Gastrocnemius medialis (tissue), 4 donors: ENCODE measurements around the gene SV2C. TPM values are rescaled to one million over a fixed set of nuclear protein-coding genes. Genes with fewer than 3 reads are reported as not detected.
"Not testable (repeated sequence)": the region's sequence is repeated elsewhere in the genome, so short reads cannot be mapped to it uniquely, and the experiment has no call there.

Experiments
- ATAC-seq, 2 donors: fragments of 150-250 bp; one replicate each; pipeline ENCODE4 v1.9.1; 2016
- DNase-seq, 2 donors: peaks; one replicate each; pipeline ENCODE4 v3.0.0-alpha.2; 2019
- H3K27ac ChIP-seq, 4 donors: fragments of 200-600 bp; sonication (generic); 1 replicate in 1 of 4; 2 replicates in 3 of 4; pipeline ENCODE4 v1.5.1; 2016 to 2018; ENCODE audit warnings: mild to moderate bottlenecking in 2 of 4, moderate library complexity in 1 of 4
- H3K27me3 ChIP-seq, 3 donors: fragments of 200-600 bp; sonication (generic) in 2 of 3; 1 replicate in 1 of 3; 2 replicates in 2 of 3; pipeline versions ENCODE4 v1.5.1 to v1.6.0; 2016 to 2019; ENCODE audit warnings: mild to moderate bottlenecking in 1 of 3, moderate library complexity in 1 of 3
- H3K36me3 ChIP-seq, 2 donors: fragments of 200-600 bp; sonication (generic) in 1 of 2; one replicate each; pipeline ENCODE4 v1.5.1; 2017 to 2018
- H3K4me1 ChIP-seq, 2 donors: fragments of 200-600 bp; sonication (generic) in 1 of 2; one replicate each; pipeline ENCODE4 v1.5.1; 2016 to 2017; ENCODE audit warnings: mild to moderate bottlenecking in 2 of 2
- H3K4me3 ChIP-seq, 4 donors: fragments of 200-600 bp; sonication (generic) in 3 of 4; 1 replicate in 1 of 4; 2 replicates in 3 of 4; pipeline ENCODE4 v1.5.1; 2016 to 2019; ENCODE audit warnings: mild to moderate bottlenecking in 2 of 4
- H3K9me3 ChIP-seq, 3 donors: fragments of 200-600 bp; sonication (generic) in 2 of 3; 1 replicate in 1 of 3; 2 replicates in 2 of 3; pipeline ENCODE4 v1.5.1; 2016 to 2019
- CTCF ChIP-seq, 5 experiments: fragments of 450-650 bp in 3 of 5; fragments of 200-600 bp in 2 of 5; sonication (generic) in 2 of 5; IDR thresholded peaks in 4 of 5; conservative IDR thresholded peaks in 1 of 5; 1 replicate in 4 of 5; 2 replicates in 1 of 5; pipeline ENCODE4 v1.5.1; 2016 to 2019; ENCODE audit warnings: antibody characterized with exemption in 5 of 5, mild to moderate bottlenecking in 3 of 5, moderate library complexity in 3 of 5
- POLR2A ChIP-seq, 2 donors: fragments of 450-650 bp; IDR thresholded peaks; one replicate each; pipeline ENCODE4 v1.6.1; 2017; ENCODE audit warnings: antibody characterized with exemption in 2 of 2, mild to moderate bottlenecking in 2 of 2, moderate library complexity in 2 of 2
- in situ Hi-C, 4 donors: fragments of 200-750 bp; cut with MboI; loops; one replicate each; pipeline versions ENCODE4 v1.15.0 to v1.8.0; 2017; ENCODE audit warnings: low sequenced_read_pairs in 4 of 4
- intact Hi-C: fragments of 100-400 bp; cut with DNase I; formaldehyde crosslinking; loops from one replicate; pipeline ENCODE4 v1.15.1; 2023; ENCODE audit warnings: low total_unique reads
- total RNA-seq, 4 donors: library from RNA; depleted of rRNA; stranded (reverse); fragments of >200 nt; gene quantifications; one replicate each; pipeline versions ENCODE4 v1.1.0 to v1.2.3, GENCODE V29; 2016

SV2C gene
- total RNA-seq, 4 donors from 2014 or later, result not detected

DNA sequence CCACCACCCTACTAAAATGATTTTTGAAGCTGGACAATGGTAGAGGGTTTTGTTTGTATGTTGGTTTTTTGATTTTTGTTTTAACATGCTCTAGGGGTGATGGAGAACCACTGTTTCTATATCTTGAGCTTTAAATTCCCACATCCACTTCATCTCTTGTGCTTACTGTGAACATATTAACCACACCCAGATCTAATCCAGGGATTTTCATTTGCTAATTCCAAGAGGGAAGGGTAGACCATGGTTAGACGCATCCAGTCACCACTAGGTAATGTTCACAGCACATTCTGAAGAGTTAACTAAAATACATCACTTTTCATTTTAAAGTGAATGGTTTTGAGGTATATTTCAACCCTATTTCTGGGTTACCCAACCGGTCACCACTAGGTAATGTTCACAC, 283.4 kb downstream of the SV2C start:
- intact Hi-C loops, result no loop called here
- ATAC-seq (no peak), DNase-seq (no peak)
- Histone ChIP-seq H3K27me3 (no peaks in the 10 kb centered on the region), H3K27ac (no peak overlapping the region), H3K4me1 (no peaks in the 10 kb centered on the region), H3K4me3 (no peak overlapping the region), H3K9me3 (no peaks in the 10 kb centered on the region), H3K36me3 (no peaks in the 10 kb centered on the region)
- in situ Hi-C loops, result no loop called here
- no peak for TF ChIP-seq POLR2A (IDR thresholded peaks at IDR 0.05)
- no peak for TF ChIP-seq CTCF (IDR thresholded peaks at IDR 0.05 in 4 of 5, conservative IDR thresholded peaks at IDR 0.05 in 1 of 5)

GRCh38 chr5:76367623-76368371, 284.6 kb downstream of the SV2C start:
- no peaks in the 10 kb centered on the region for H3K9me3 ChIP-seq
- H3K36me3 ChIP-seq, result no peaks in the 10 kb centered on the region
- intact Hi-C loops (no loop called here), in situ Hi-C loops (no loop called here)
- H3K27ac ChIP-seq, result no peak overlapping the region
- ATAC-seq (no peak), DNase-seq (no peak)
- TF ChIP-seq POLR2A (IDR thresholded peaks at IDR 0.05) (no peak), CTCF (IDR thresholded peaks at IDR 0.05 in 4 of 5, conservative IDR thresholded peaks at IDR 0.05 in 1 of 5) (no peak)
- H3K4me3 ChIP-seq, result no peak overlapping the region
- no peaks in the 10 kb centered on the region for H3K4me1 ChIP-seq
- no peaks in the 10 kb centered on the region for H3K27me3 ChIP-seq

GRCh38 chr5:76368941-76369340, 285.8 kb downstream of the SV2C start:
- no peaks in the 10 kb centered on the region for H3K27me3 ChIP-seq
- no peaks in the 10 kb centered on the region for H3K36me3 ChIP-seq
- H3K9me3 ChIP-seq, result no peaks in the 10 kb centered on the region
- intact Hi-C loops (no loop called here), in situ Hi-C loops (no loop called here)
- no peak overlapping the region for H3K4me3 ChIP-seq
- TF ChIP-seq POLR2A (IDR thresholded peaks at IDR 0.05), result no peak
- no peak for TF ChIP-seq CTCF (IDR thresholded peaks at IDR 0.05 in 4 of 5, conservative IDR thresholded peaks at IDR 0.05 in 1 of 5)
- H3K4me1 ChIP-seq, result no peaks in the 10 kb centered on the region
- DNase-seq (no peak), ATAC-seq (no peak)
- no peak overlapping the region for H3K27ac ChIP-seq

DNA sequence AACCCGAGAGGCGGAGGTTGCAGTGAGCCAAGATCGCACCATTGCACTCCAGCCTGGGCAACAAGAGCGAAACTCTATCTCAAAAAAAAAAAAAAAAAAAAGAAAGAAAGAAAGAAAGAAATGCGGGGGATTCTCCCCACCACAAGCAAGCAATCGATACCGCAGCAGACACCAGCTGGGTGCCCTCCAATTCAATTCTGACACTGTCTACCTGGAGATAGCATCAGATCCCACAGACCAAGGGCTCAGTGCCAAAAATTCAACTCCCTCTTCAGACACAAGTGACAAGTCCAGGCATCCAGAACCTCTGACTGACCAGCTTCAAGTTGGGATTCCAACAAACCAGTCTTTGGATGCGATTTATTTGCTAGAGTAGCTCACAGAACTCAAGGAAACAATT, 286.5 kb downstream of the SV2C start:
- DNase-seq, ATAC-seq, intact Hi-C loops, H3K4me3 ChIP-seq, H3K36me3 ChIP-seq, H3K27ac ChIP-seq, H3K4me1 ChIP-seq, in situ Hi-C loops, H3K9me3 ChIP-seq, H3K27me3 ChIP-seq: not testable (repeated sequence)

DNA sequence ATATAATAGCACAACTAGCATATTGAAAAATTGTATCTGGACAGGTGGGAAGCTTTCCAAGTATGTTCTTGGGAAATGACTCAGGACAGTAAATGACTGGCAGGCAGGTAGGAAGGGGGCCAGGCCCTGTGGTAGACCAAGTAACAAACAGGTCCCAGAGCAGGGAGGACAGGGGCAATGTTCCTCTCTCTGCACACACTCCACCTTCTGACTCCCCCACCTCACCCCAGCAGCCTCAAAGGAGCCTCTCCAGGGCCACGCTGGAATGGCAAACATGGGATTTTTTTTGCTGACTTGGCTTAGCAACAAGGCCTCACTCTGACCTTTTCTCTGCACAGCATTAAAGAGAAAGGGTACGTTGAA, 288.8 kb downstream of the SV2C start:
- H3K4me3 ChIP-seq, result no peak overlapping the region
- no peaks in the 10 kb centered on the region for H3K9me3 ChIP-seq
- in situ Hi-C loops (no loop called here), intact Hi-C loops (no loop called here)
- no peak overlapping the region for H3K27ac ChIP-seq
- ATAC-seq (no peak), DNase-seq (no peak)
- H3K36me3 ChIP-seq, result no peaks in the 10 kb centered on the region
- H3K27me3 ChIP-seq, result no peaks in the 10 kb centered on the region
- TF ChIP-seq POLR2A (IDR thresholded peaks at IDR 0.05) (no peak), CTCF (IDR thresholded peaks at IDR 0.05 in 4 of 5, conservative IDR thresholded peaks at IDR 0.05 in 1 of 5) (no peak)
- no peaks in the 10 kb centered on the region for H3K4me1 ChIP-seq
